Neuronal stem cell (in vitro differentiated cells): Measurements from ENCODE around the gene NFKB2.
A peak's percentile ranks its signal among the peaks of the same experiment; 100 is the strongest.

Experiments used
- DNase-seq: peaks from one replicate; pipeline ENCODE4 v3.0.0-alpha.2; 2013; ENCODE audit warnings: low spot score
- H2AFZ ChIP-seq: one replicate; pipeline ENCODE4 v1.6.1; 2013; ENCODE audit warnings: mild to moderate bottlenecking, low read length, inconsistent platforms
- H2AK5ac ChIP-seq: 2 replicates; pipeline ENCODE4 v1.6.1; 2013; ENCODE audit warnings: low read depth, mild to moderate bottlenecking, inconsistent platforms, low read length, moderate library complexity, mixed read lengths
- H2BK120ac ChIP-seq: 2 replicates; pipeline ENCODE4 v1.6.1; 2013; ENCODE audit warnings: low read depth, mild to moderate bottlenecking, inconsistent platforms, low read length, moderate library complexity, mixed read lengths
- H2BK12ac ChIP-seq: one replicate; pipeline ENCODE4 v1.6.1; 2013; ENCODE audit warnings: low read length, inconsistent platforms
- H2BK15ac ChIP-seq: 2 replicates; pipeline ENCODE4 v1.6.1; 2013; ENCODE audit warnings: mild to moderate bottlenecking, low read length, inconsistent platforms, mixed read lengths
- H2BK5ac ChIP-seq: one replicate; pipeline ENCODE4 v1.6.1; 2013; ENCODE audit warnings: inconsistent platforms, mild to moderate bottlenecking, low read length, moderate library complexity
- H3K14ac ChIP-seq: one replicate; pipeline ENCODE4 v1.6.1; 2013; ENCODE audit warnings: low read length, inconsistent platforms
- H3K18ac ChIP-seq: 2 replicates; pipeline ENCODE4 v1.6.1; 2013; ENCODE audit warnings: low read length, inconsistent platforms
- H3K23ac ChIP-seq: 2 replicates; pipeline ENCODE4 v1.6.1; 2013; ENCODE audit warnings: low read depth, mild to moderate bottlenecking, mixed read lengths, low read length, inconsistent platforms; ENCODE audit not compliant: poor library complexity
- H3K27ac ChIP-seq: replicated peaks from 3 replicates; pipeline ENCODE4 v1.5.1; 2013; ENCODE audit warnings: low read length, inconsistent platforms
- H3K27me3 ChIP-seq, 3 experiments: 2 replicates each; pipeline ENCODE4 v1.6.1; 2013; ENCODE audit warnings: low read length in 3 of 3, mild to moderate bottlenecking in 2 of 3, inconsistent platforms in 1 of 3, low read depth in 1 of 3, mixed read lengths in 1 of 3, moderate library complexity in 1 of 3; ENCODE audit not compliant: control insufficient read depth in 3 of 3, insufficient read depth in 3 of 3
- H3K36me3 ChIP-seq, 2 donors: replicated peaks in 1 of 2; 2 replicates each; pipeline ENCODE4 v1.6.1; 2013; ENCODE audit warnings: low read length in 2 of 2; ENCODE audit not compliant: control insufficient read depth in 2 of 2, insufficient read depth in 2 of 2
- H3K4ac ChIP-seq: 2 replicates; pipeline ENCODE4 v1.6.1; 2013; ENCODE audit warnings: inconsistent platforms, mild to moderate bottlenecking, low read length, moderate library complexity
- H3K4me1 ChIP-seq, 2 donors: 1 replicate in 1 of 2; 2 replicates in 1 of 2; pipeline ENCODE4 v1.6.1; 2013; ENCODE audit warnings: low read length in 2 of 2, low read depth in 1 of 2; ENCODE audit not compliant: control insufficient read depth in 2 of 2, insufficient read depth in 1 of 2
- H3K4me2 ChIP-seq: one replicate; pipeline ENCODE4 v1.6.1; 2013; ENCODE audit warnings: mild to moderate bottlenecking, low read length, inconsistent platforms; ENCODE audit not compliant: insufficient read depth, poor library complexity, severe bottlenecking
- H3K4me3 ChIP-seq, 2 donors: 2 replicates each; pipeline ENCODE4 v1.5.1; 2013; ENCODE audit warnings: low read length in 2 of 2, mild to moderate bottlenecking in 2 of 2, inconsistent platforms in 1 of 2, moderate library complexity in 1 of 2
- H3K79me1 ChIP-seq: one replicate; pipeline ENCODE4 v1.6.1; 2013; ENCODE audit warnings: low read depth, mild to moderate bottlenecking, inconsistent platforms, low read length, moderate library complexity
- H3K9ac ChIP-seq: one replicate; pipeline ENCODE4 v1.6.1; 2013; ENCODE audit warnings: mild to moderate bottlenecking, low read depth, low read length, inconsistent platforms; ENCODE audit not compliant: poor library complexity
- H3K9me3 ChIP-seq, 2 donors: replicated peaks in 1 of 2; 2 replicates each; pipeline versions ENCODE3 to v1.6.1; 2013; ENCODE audit warnings: low read length in 2 of 2, mild to moderate bottlenecking in 2 of 2, inconsistent platforms in 1 of 2, low read depth in 1 of 2, mixed read lengths in 1 of 2, moderate library complexity in 1 of 2; ENCODE audit not compliant: control insufficient read depth in 2 of 2, insufficient read depth in 1 of 2
- H4K8ac ChIP-seq: one replicate; pipeline ENCODE4 v1.6.1; 2013; ENCODE audit warnings: low read depth, mild to moderate bottlenecking, inconsistent platforms, low read length, moderate library complexity
- H4K91ac ChIP-seq: one replicate; pipeline ENCODE4 v1.6.1; 2013; ENCODE audit warnings: low read length, low read depth, mild to moderate bottlenecking, inconsistent platforms; ENCODE audit not compliant: poor library complexity
- WGBS, 2 donors: extraction: QIAGEN DNeasy Blood & Tissue Kit; methylation state at CpG; one replicate each; pipeline ENCODE4 v1.1.7; 2013; ENCODE audit warnings: missing lambda C conversion rate in 2 of 2, mixed read lengths in 1 of 2; ENCODE audit not compliant: insufficient read length in 2 of 2, insufficient replicate concordance in 1 of 2; ENCODE audit errors: extremely low coverage in 2 of 2; 5-methylcytosine and 5-hydroxymethylcytosine counted together

The NFKB2 gene

GRCh38 chr10:102371295-102371694 is 24.2 kb upstream of the NFKB2 start:
- Histone ChIP-seq H3K27me3 (no peaks in the 10 kb centered on the region), H3K9me3 (peaks cover 0 to 8% of the 10 kb centered on the region in 2 donors)

GRCh38 chr10:102375250-102375649 is 20.3 kb upstream of the NFKB2 start:
- Histone ChIP-seq H3K4me2 (no peak overlapping the region), H3K4me1 (no peaks in the 10 kb centered on the region), H2BK15ac (no peak overlapping the region), H3K79me1 (no peaks in the 10 kb centered on the region), H2AK5ac (no peak overlapping the region), H2AFZ (no peak overlapping the region), H3K9me3 (peaks cover 0 to 8% of the 10 kb centered on the region in 2 donors), H3K9ac (no peak overlapping the region), H2BK12ac (no peak overlapping the region), H3K36me3 (peaks cover 42 to 84% of the 10 kb centered on the region in 2 donors), H3K23ac (peak overlapping the region; percentile 60), H2BK120ac (no peak overlapping the region), H3K27ac (no peak overlapping the region), H3K4ac (no peak overlapping the region), H4K91ac (no peak overlapping the region), H3K4me3 (peak overlapping the region in 1 of 2 donors; percentile 23), H3K27me3 (no peaks in the 10 kb centered on the region), H3K18ac (no peak overlapping the region), H4K8ac (no peak overlapping the region), H2BK5ac (no peak overlapping the region), H3K14ac (no peak overlapping the region)
- DNase-seq = no peak
- WGBS, 2 donors = no CpG with 5 or more reads among the region's 7 CpGs

More at GRCh38 chr10:102371295-102371694, 24.2 kb upstream of the NFKB2 start:
- Histone ChIP-seq H2BK15ac (no peak overlapping the region), H3K36me3 (peaks cover 47 to 93% of the 10 kb centered on the region in 2 donors), H3K4me2 (no peak overlapping the region), H3K14ac (no peak overlapping the region), H3K4me3 (no peak overlapping the region), H3K18ac (no peak overlapping the region), H3K23ac (no peak overlapping the region), H2AFZ (no peak overlapping the region), H3K4me1 (no peaks in the 10 kb centered on the region), H2BK120ac (no peak overlapping the region), H4K91ac (no peak overlapping the region), H2AK5ac (no peak overlapping the region), H3K4ac (no peak overlapping the region), H2BK5ac (no peak overlapping the region), H3K27ac (no peak overlapping the region), H3K9ac (no peak overlapping the region), H3K79me1 (no peaks in the 10 kb centered on the region), H2BK12ac (no peak overlapping the region), H4K8ac (no peak overlapping the region)
- no peak for DNase-seq
- WGBS, 2 donors = no CpG with 5 or more reads among the region's 2 CpGs

- no peaks in the 10 kb centered on the region for H3K4me1 ChIP-seq
- H4K91ac ChIP-seq = no peak overlapping the region
- H3K27me3 ChIP-seq = no peaks in the 10 kb centered on the region
- no peak overlapping the region for H4K8ac ChIP-seq
- peaks cover 39 to 84% of the 10 kb centered on the region in 2 donors for H3K36me3 ChIP-seq
- no peak overlapping the region for H3K4ac ChIP-seq
- H3K23ac ChIP-seq = no peak overlapping the region
- H3K79me1 ChIP-seq = no peaks in the 10 kb centered on the region
- no peak overlapping the region for H2AK5ac ChIP-seq
- H2BK12ac ChIP-seq = no peak overlapping the region
- H3K9me3 ChIP-seq = peaks cover 0 to 3% of the 10 kb centered on the region in 2 donors
- H3K4me2 ChIP-seq = no peak overlapping the region
- H2BK5ac ChIP-seq = no peak overlapping the region
- H2BK15ac ChIP-seq = no peak overlapping the region
- no peak overlapping the region for H2BK120ac ChIP-seq
- H2AFZ ChIP-seq = no peak overlapping the region
- H3K9ac ChIP-seq = no peak overlapping the region
- no peak overlapping the region for H3K4me3 ChIP-seq
- no CpG with 5 or more reads among the region's 2 CpGs for WGBS, 2 donors
- H3K27ac ChIP-seq = no peak overlapping the region
- DNase-seq = no peak
- H3K14ac ChIP-seq = no peak overlapping the region
- no peak overlapping the region for H3K18ac ChIP-seq
These were observed 19.6 kb upstream of the NFKB2 start for GRCh38 chr10:102375867-102376266.

GRCh38 chr10:102376901-102377300 is 18.6 kb upstream of the NFKB2 start:
- Histone ChIP-seq H2BK15ac (no peak overlapping the region), H2AFZ (no peak overlapping the region), H2AK5ac (no peak overlapping the region), H3K36me3 (peaks cover 41 to 83% of the 10 kb centered on the region in 2 donors), H3K27me3 (no peaks in the 10 kb centered on the region), H3K27ac (no peak overlapping the region), H2BK5ac (no peak overlapping the region), H4K8ac (no peak overlapping the region), H3K23ac (no peak overlapping the region), H3K9me3 (peaks cover 0 to 2% of the 10 kb centered on the region in 2 donors), H3K18ac (no peak overlapping the region), H4K91ac (no peak overlapping the region), H3K14ac (no peak overlapping the region), H3K4me3 (no peak overlapping the region), H2BK120ac (no peak overlapping the region), H3K4ac (no peak overlapping the region), H3K79me1 (no peaks in the 10 kb centered on the region), H3K9ac (no peak overlapping the region), H2BK12ac (no peak overlapping the region), H3K4me1 (no peaks in the 10 kb centered on the region), H3K4me2 (no peak overlapping the region)
- no CpG with 5 or more reads among the region's 12 CpGs for WGBS, 2 donors
- no peak for DNase-seq
